Neuronal stem cell (in vitro differentiated cells): Measurements from ENCODE around the gene MPPED2.

Source experiments
- DNase-seq: peaks from one replicate; pipeline ENCODE4 v3.0.0-alpha.2; 2013; ENCODE audit warnings: low spot score
- H2AFZ ChIP-seq: one replicate; pipeline ENCODE4 v1.6.1; 2013; ENCODE audit warnings: mild to moderate bottlenecking, low read length, inconsistent platforms
- H2AK5ac ChIP-seq: 2 replicates; pipeline ENCODE4 v1.6.1; 2013; ENCODE audit warnings: low read depth, mild to moderate bottlenecking, inconsistent platforms, low read length, moderate library complexity, mixed read lengths
- H2BK120ac ChIP-seq: 2 replicates; pipeline ENCODE4 v1.6.1; 2013; ENCODE audit warnings: low read depth, mild to moderate bottlenecking, inconsistent platforms, low read length, moderate library complexity, mixed read lengths
- H2BK12ac ChIP-seq: one replicate; pipeline ENCODE4 v1.6.1; 2013; ENCODE audit warnings: low read length, inconsistent platforms
- H2BK15ac ChIP-seq: 2 replicates; pipeline ENCODE4 v1.6.1; 2013; ENCODE audit warnings: mild to moderate bottlenecking, low read length, inconsistent platforms, mixed read lengths
- H2BK5ac ChIP-seq: one replicate; pipeline ENCODE4 v1.6.1; 2013; ENCODE audit warnings: inconsistent platforms, mild to moderate bottlenecking, low read length, moderate library complexity
- H3K14ac ChIP-seq: one replicate; pipeline ENCODE4 v1.6.1; 2013; ENCODE audit warnings: low read length, inconsistent platforms
- H3K18ac ChIP-seq: 2 replicates; pipeline ENCODE4 v1.6.1; 2013; ENCODE audit warnings: low read length, inconsistent platforms
- H3K23ac ChIP-seq: 2 replicates; pipeline ENCODE4 v1.6.1; 2013; ENCODE audit warnings: low read depth, mild to moderate bottlenecking, mixed read lengths, low read length, inconsistent platforms; ENCODE audit not compliant: poor library complexity
- H3K27ac ChIP-seq: replicated peaks from 3 replicates; pipeline ENCODE4 v1.5.1; 2013; ENCODE audit warnings: low read length, inconsistent platforms
- H3K27me3 ChIP-seq, 3 experiments: 2 replicates each; pipeline ENCODE4 v1.6.1; 2013; ENCODE audit warnings: low read length in 3 of 3, mild to moderate bottlenecking in 2 of 3, inconsistent platforms in 1 of 3, low read depth in 1 of 3, mixed read lengths in 1 of 3, moderate library complexity in 1 of 3; ENCODE audit not compliant: control insufficient read depth in 3 of 3, insufficient read depth in 3 of 3
- H3K36me3 ChIP-seq, 2 donors: replicated peaks in 1 of 2; 2 replicates each; pipeline ENCODE4 v1.6.1; 2013; ENCODE audit warnings: low read length in 2 of 2; ENCODE audit not compliant: control insufficient read depth in 2 of 2, insufficient read depth in 2 of 2
- H3K4ac ChIP-seq: 2 replicates; pipeline ENCODE4 v1.6.1; 2013; ENCODE audit warnings: inconsistent platforms, mild to moderate bottlenecking, low read length, moderate library complexity
- H3K4me1 ChIP-seq, 2 donors: 1 replicate in 1 of 2; 2 replicates in 1 of 2; pipeline ENCODE4 v1.6.1; 2013; ENCODE audit warnings: low read length in 2 of 2, low read depth in 1 of 2; ENCODE audit not compliant: control insufficient read depth in 2 of 2, insufficient read depth in 1 of 2
- H3K4me2 ChIP-seq: one replicate; pipeline ENCODE4 v1.6.1; 2013; ENCODE audit warnings: mild to moderate bottlenecking, low read length, inconsistent platforms; ENCODE audit not compliant: insufficient read depth, poor library complexity, severe bottlenecking
- H3K4me3 ChIP-seq, 2 donors: 2 replicates each; pipeline ENCODE4 v1.5.1; 2013; ENCODE audit warnings: low read length in 2 of 2, mild to moderate bottlenecking in 2 of 2, inconsistent platforms in 1 of 2, moderate library complexity in 1 of 2
- H3K79me1 ChIP-seq: one replicate; pipeline ENCODE4 v1.6.1; 2013; ENCODE audit warnings: low read depth, mild to moderate bottlenecking, inconsistent platforms, low read length, moderate library complexity
- H3K9ac ChIP-seq: one replicate; pipeline ENCODE4 v1.6.1; 2013; ENCODE audit warnings: mild to moderate bottlenecking, low read depth, low read length, inconsistent platforms; ENCODE audit not compliant: poor library complexity
- H3K9me3 ChIP-seq, 2 donors: replicated peaks in 1 of 2; 2 replicates each; pipeline versions ENCODE3 to v1.6.1; 2013; ENCODE audit warnings: low read length in 2 of 2, mild to moderate bottlenecking in 2 of 2, inconsistent platforms in 1 of 2, low read depth in 1 of 2, mixed read lengths in 1 of 2, moderate library complexity in 1 of 2; ENCODE audit not compliant: control insufficient read depth in 2 of 2, insufficient read depth in 1 of 2
- H4K8ac ChIP-seq: one replicate; pipeline ENCODE4 v1.6.1; 2013; ENCODE audit warnings: low read depth, mild to moderate bottlenecking, inconsistent platforms, low read length, moderate library complexity
- H4K91ac ChIP-seq: one replicate; pipeline ENCODE4 v1.6.1; 2013; ENCODE audit warnings: low read length, low read depth, mild to moderate bottlenecking, inconsistent platforms; ENCODE audit not compliant: poor library complexity

Gene MPPED2

GRCh38 chr11:30360741-30361140, 225.4 kb downstream of the MPPED2 start:
- Histone ChIP-seq H3K9ac (no peak overlapping the region), H3K36me3 (no peaks in the 10 kb centered on the region), H3K27ac (no peak overlapping the region), H3K4ac (no peak overlapping the region), H3K9me3 (no peaks in the 10 kb centered on the region), H2BK12ac (no peak overlapping the region), H2AK5ac (no peak overlapping the region), H2BK15ac (no peak overlapping the region), H3K14ac (no peak overlapping the region), H3K4me2 (no peak overlapping the region), H3K4me3 (no peak overlapping the region), H3K4me1 (peaks cover 0 to 11% of the 10 kb centered on the region in 2 donors), H4K8ac (no peak overlapping the region), H3K18ac (no peak overlapping the region), H3K23ac (no peak overlapping the region), H2BK120ac (no peak overlapping the region), H3K79me1 (no peaks in the 10 kb centered on the region), H2BK5ac (no peak overlapping the region), H3K27me3 (peaks cover 0 to 10% (median 0%) of the 10 kb centered on the region in 3 experiments), H4K91ac (no peak overlapping the region), H2AFZ (no peak overlapping the region)
- no peak for DNase-seq
